ENCODE measurements around the gene GNG7.

Gene GNG7

GRCh38 chr19:2739602-2740313 is 37.3 kb upstream of the GNG7 start, which contains the start of gene SLC39A3:
Gene SLC39A3 (minus strand): TSS chr19:2740017. CDS start chr19:2737257, 2,760 bp downstream.
- TF ChIP-seq ZFX (IDR thresholded peaks at IDR 0.05) (peak; percentile 73; the same call in 1 of the 2 replicates), CTCF (conservative IDR thresholded peaks at IDR 0.05) (no peak)
- peak within 1 kb of the TSS; percentile 69 for H3K27ac ChIP-seq

- H3K27ac ChIP-seq = no peak overlapping the region
Measured at GRCh38 chr19:2736550-2737190, 34.2 kb upstream of the GNG7 start.

GRCh38 chr19:2735374-2735773 is 32.9 kb upstream of the GNG7 start:
- no peak overlapping the region for H3K27ac ChIP-seq
- TF ChIP-seq ZFX (IDR thresholded peaks at IDR 0.05) = no peak

More at GRCh38 chr19:2736550-2737190, 34.2 kb upstream of the GNG7 start:
- TF ChIP-seq ZFX (IDR thresholded peaks at IDR 0.05) (no peak), CTCF (conservative IDR thresholded peaks at IDR 0.05) (no peak)

GRCh38 chr19:2734589-2735288 is 32.2 kb upstream of the GNG7 start:
- H3K27ac ChIP-seq = no peak overlapping the region
- TF ChIP-seq ZFX (IDR thresholded peaks at IDR 0.05) = no peak
- no peak for TF ChIP-seq CTCF (conservative IDR thresholded peaks at IDR 0.05)

GRCh38 chr19:2733930-2734588 is 31.6 kb upstream of the GNG7 start:
- no peak for TF ChIP-seq CTCF (conservative IDR thresholded peaks at IDR 0.05)
- TF ChIP-seq ZFX (IDR thresholded peaks at IDR 0.05) = no peak
- H3K27ac ChIP-seq = no peak overlapping the region

- no peak overlapping the region for H3K27ac ChIP-seq
- TF ChIP-seq CTCF (conservative IDR thresholded peaks at IDR 0.05) (no peak), ZFX (IDR thresholded peaks at IDR 0.05) (no peak)
Measured at GRCh38 chr19:2732883-2733282, 30.4 kb upstream of the GNG7 start.

- H3K27ac ChIP-seq = no peak overlapping the region
- TF ChIP-seq ZFX (IDR thresholded peaks at IDR 0.05) (no peak), CTCF (conservative IDR thresholded peaks at IDR 0.05) (no peak)
Measured at GRCh38 chr19:2732157-2732725, 29.7 kb upstream of the GNG7 start.

Measured in C4-2B (cell line).